Breast epithelium (tissue), 4 donors: ENCODE data around the gene CACNG4. TPM values are rescaled to one million over a fixed set of nuclear protein-coding genes. Genes with fewer than 3 reads are reported as not detected.
A peak's percentile ranks its signal among the peaks of the same experiment; 100 is the strongest.

Source experiments
- DNase-seq, 2 donors: peaks; one replicate each; pipeline ENCODE4 v3.0.0-alpha.2; 2019; ENCODE audit warnings: low spot score in 2 of 2
- H3K27ac ChIP-seq, 2 donors: fragments of 200-600 bp; sonication (generic) in 1 of 2; one replicate each; pipeline ENCODE4 v1.5.1; 2016 to 2019; ENCODE audit warnings: mild to moderate bottlenecking in 1 of 2
- H3K27me3 ChIP-seq, 2 donors: fragments of 200-600 bp; sonication (generic) in 1 of 2; one replicate each; pipeline versions ENCODE4 v1.5.1 to v1.6.0; 2017 to 2019; ENCODE audit warnings: control low read depth in 1 of 2, mild to moderate bottlenecking in 1 of 2
- H3K36me3 ChIP-seq: fragments of 200-600 bp; one replicate; pipeline ENCODE4 v1.5.1; 2019
- H3K4me1 ChIP-seq, 2 donors: fragments of 200-600 bp; sonication (generic); one replicate each; pipeline ENCODE4 v1.5.1; 2016 to 2019; ENCODE audit warnings: control low read depth in 1 of 2
- H3K4me3 ChIP-seq, 3 donors: fragments of 200-600 bp; sonication (generic); 1 replicate in 2 of 3; 2 replicates in 1 of 3; pipeline ENCODE4 v1.5.1; 2016 to 2019; ENCODE audit warnings: mild to moderate bottlenecking in 3 of 3, moderate library complexity in 2 of 3
- H3K9me3 ChIP-seq, 2 donors: fragments of 200-600 bp; sonication (generic) in 1 of 2; one replicate each; pipeline ENCODE4 v1.5.1; 2016 to 2019; ENCODE audit warnings: control low read depth in 1 of 2
- POLR2A ChIP-seq: fragments of 450-650 bp; IDR thresholded peaks from one replicate; pipeline ENCODE4 v1.6.1; 2016; ENCODE audit warnings: antibody characterized with exemption, mild to moderate bottlenecking, moderate library complexity
- POLR2AphosphoS5 ChIP-seq, 3 donors: sonication (generic); formaldehyde crosslinking; IDR thresholded peaks; one replicate each; pipeline ENCODE4 v1.6.1; 2017; ENCODE audit warnings: antibody characterized with exemption in 3 of 3
- intact Hi-C: fragments of 100-400 bp; cut with DNase I; formaldehyde crosslinking; loops from one replicate; pipeline ENCODE4 v1.15.1; 2023; ENCODE audit warnings: low total_unique reads
- total RNA-seq, 3 donors: library from RNA; depleted of rRNA; stranded (reverse); fragments of >200 nt; gene quantifications; one replicate each; pipeline ENCODE4 v1.1.0, GENCODE V29; 2016
- TF ChIP-seq, protein P1 (sequence below), 3 donors: fragments of 450-650 bp; IDR thresholded peaks; one replicate each; pipeline ENCODE4 v1.5.1; 2016 to 2017; ENCODE audit warnings: antibody characterized with exemption in 3 of 3, mild to moderate bottlenecking in 3 of 3, moderate library complexity in 3 of 3

Gene CACNG4
- total RNA-seq, 3 donors from 2014 or later, result 2.6 to 7.3 TPM; not detected in 1

- Histone ChIP-seq H3K27ac (no peak overlapping the region), H3K4me1 (no peaks in the 10 kb centered on the region), H3K4me3 (no peak overlapping the region), H3K9me3 (no peaks in the 10 kb centered on the region), H3K36me3 (no peaks in the 10 kb centered on the region), H3K27me3 (no peaks in the 10 kb centered on the region)
- TF ChIP-seq POLR2A (no peak), POLR2AphosphoS5 (IDR thresholded peaks at IDR 0.05) (no peak)
- TF ChIP-seq, protein P1, sequence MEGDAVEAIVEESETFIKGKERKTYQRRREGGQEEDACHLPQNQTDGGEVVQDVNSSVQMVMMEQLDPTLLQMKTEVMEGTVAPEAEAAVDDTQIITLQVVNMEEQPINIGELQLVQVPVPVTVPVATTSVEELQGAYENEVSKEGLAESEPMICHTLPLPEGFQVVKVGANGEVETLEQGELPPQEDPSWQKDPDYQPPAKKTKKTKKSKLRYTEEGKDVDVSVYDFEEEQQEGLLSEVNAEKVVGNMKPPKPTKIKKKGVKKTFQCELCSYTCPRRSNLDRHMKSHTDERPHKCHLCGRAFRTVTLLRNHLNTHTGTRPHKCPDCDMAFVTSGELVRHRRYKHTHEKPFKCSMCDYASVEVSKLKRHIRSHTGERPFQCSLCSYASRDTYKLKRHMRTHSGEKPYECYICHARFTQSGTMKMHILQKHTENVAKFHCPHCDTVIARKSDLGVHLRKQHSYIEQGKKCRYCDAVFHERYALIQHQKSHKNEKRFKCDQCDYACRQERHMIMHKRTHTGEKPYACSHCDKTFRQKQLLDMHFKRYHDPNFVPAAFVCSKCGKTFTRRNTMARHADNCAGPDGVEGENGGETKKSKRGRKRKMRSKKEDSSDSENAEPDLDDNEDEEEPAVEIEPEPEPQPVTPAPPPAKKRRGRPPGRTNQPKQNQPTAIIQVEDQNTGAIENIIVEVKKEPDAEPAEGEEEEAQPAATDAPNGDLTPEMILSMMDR (IDR thresholded peaks at IDR 0.05), result no peak
- intact Hi-C loops, result no loop called here
- DNase-seq, result peak in 1 of 2 donors; percentile 2
Observed at GRCh38 chr17:67056746-67057490, 92.4 kb downstream of the CACNG4 start.

DNA sequence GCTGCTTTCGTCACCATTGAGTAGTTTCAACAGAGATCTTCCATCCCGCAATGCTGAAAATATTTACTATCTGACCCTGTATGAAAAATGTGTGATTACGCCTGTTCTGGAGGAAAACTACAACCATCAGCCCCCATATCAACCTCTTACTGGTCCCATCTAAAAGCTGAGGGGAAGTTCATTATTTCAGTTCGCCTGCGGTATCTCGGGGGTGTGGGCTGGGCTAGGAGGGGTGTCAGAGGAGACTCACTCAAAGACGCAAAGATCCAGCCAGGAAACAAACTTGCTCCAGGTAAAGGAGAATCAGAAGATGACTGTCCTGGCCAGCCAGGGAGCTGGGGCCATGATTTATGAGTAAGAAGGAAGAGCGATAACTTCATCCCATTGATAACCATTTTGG lies 93.5 kb downstream of the CACNG4 start:
- H3K9me3 ChIP-seq, result no peaks in the 10 kb centered on the region
- TF ChIP-seq, protein P1 (IDR thresholded peaks at IDR 0.05), result no peak
- TF ChIP-seq POLR2AphosphoS5 (IDR thresholded peaks at IDR 0.05), result no peak
- intact Hi-C loops, result no loop called here

DNA sequence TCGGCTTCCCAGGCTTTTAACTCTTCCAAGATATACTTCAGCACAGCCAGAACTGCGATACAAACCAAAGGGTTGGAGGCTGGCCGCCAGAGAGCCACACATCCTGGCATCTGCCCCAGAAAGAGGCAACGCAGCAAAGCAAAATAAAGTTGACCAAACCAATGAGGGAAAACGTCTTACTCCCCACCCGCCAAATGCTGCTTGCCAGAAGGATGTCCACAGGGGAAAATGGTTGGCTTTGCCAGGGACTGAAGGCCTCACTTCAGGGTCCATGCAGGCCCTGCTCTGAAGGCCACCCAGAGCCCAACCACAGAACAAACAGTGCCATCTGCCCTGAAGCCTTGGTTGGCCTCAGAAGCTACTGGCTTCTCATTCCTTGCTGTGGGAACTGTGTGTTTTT lies 94.9 kb downstream of the CACNG4 start:
- peak; percentile 14 to 50 for DNase-seq
- intact Hi-C loops, result no loop called here
- Histone ChIP-seq H3K27ac (no peak overlapping the region), H3K4me1 (no peaks in the 10 kb centered on the region), H3K36me3 (no peaks in the 10 kb centered on the region), H3K4me3 (no peak overlapping the region), H3K9me3 (no peaks in the 10 kb centered on the region), H3K27me3 (no peaks in the 10 kb centered on the region)
- TF ChIP-seq POLR2A (no peak), POLR2AphosphoS5 (IDR thresholded peaks at IDR 0.05) (no peak)
- TF ChIP-seq, protein P1 (IDR thresholded peaks at IDR 0.05), result no peak

More for the DNA sequence above, 93.5 kb downstream of the CACNG4 start:
- peak in 1 of 2 donors; percentile 2 for DNase-seq
- Histone ChIP-seq H3K36me3 (no peaks in the 10 kb centered on the region), H3K27ac (no peak overlapping the region), H3K27me3 (no peaks in the 10 kb centered on the region), H3K4me3 (no peak overlapping the region), H3K4me1 (no peaks in the 10 kb centered on the region)

GRCh38 chr17:67063141-67063540 lies 98.6 kb downstream of the CACNG4 start:
- H3K27ac ChIP-seq, result no peak overlapping the region
- no peak overlapping the region for H3K4me3 ChIP-seq
- DNase-seq, result no peak
- no peaks in the 10 kb centered on the region for H3K9me3 ChIP-seq
- intact Hi-C loops, result no loop called here
- H3K4me1 ChIP-seq, result no peaks in the 10 kb centered on the region
- no peaks in the 10 kb centered on the region for H3K27me3 ChIP-seq
- H3K36me3 ChIP-seq, result no peaks in the 10 kb centered on the region
- no peak for TF ChIP-seq POLR2AphosphoS5 (IDR thresholded peaks at IDR 0.05)
- TF ChIP-seq POLR2A, result no peak
- TF ChIP-seq, protein P1 (IDR thresholded peaks at IDR 0.05), result no peak

DNA sequence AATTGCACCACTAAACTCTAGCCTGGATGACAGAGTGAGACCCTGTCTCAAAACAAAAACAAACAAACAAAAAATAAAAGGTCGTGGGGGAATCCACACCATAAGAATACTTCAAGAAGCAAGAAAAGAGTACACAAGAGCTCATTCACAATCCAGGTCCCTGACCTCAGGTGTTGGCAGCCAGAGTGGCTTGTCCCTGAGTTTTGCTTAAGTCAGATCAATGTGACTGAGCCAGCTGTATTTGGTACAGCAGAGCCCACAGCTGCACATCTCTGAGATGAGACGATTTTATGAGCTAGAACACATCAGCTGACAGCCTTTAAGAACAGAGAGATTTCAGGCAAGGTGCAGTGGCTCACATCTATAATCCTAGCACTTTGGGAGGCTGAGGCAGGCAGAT lies 102.2 kb downstream of the CACNG4 start:
- DNase-seq, result no peak
- intact Hi-C loops, result no loop called here
- Histone ChIP-seq H3K4me1 (no peaks in the 10 kb centered on the region), H3K4me3 (no peak overlapping the region), H3K9me3 (no peaks in the 10 kb centered on the region), H3K27ac (no peak overlapping the region), H3K36me3 (no peaks in the 10 kb centered on the region), H3K27me3 (no peaks in the 10 kb centered on the region)
- no peak for TF ChIP-seq POLR2A
- TF ChIP-seq, protein P1 (IDR thresholded peaks at IDR 0.05), result no peak
- TF ChIP-seq POLR2AphosphoS5 (IDR thresholded peaks at IDR 0.05), result no peak
